ENCODE data around the gene FBXW4.

Gene FBXW4

GRCh38 chr10:101587725-101588653 is 107.0 kb downstream of the FBXW4 start, which contains the start of the genes DPCD and POLL:
Gene DPCD (plus strand): TSS chr10:101588321. CDS start chr10:101588337, 16 bp downstream.
Gene POLL (minus strand): TSS chr10:101588257. CDS start chr10:101587360, 897 bp downstream.
- Histone ChIP-seq H3K36me3 (replicated peaks) (peaks cover under 1% of the 10 kb centered on the region), H3K4me3 (ENCODE audit: low read depth, low read length) (peak within 1 kb of the TSS; percentile 98), H3K27ac (peak within 1 kb of the TSS; percentile 63), H3K27me3 (replicated peaks) (no peaks in the 10 kb centered on the region)
- peak; percentile 95 for DNase-seq
- TF ChIP-seq CTCF (IDR thresholded peaks at IDR 0.05; ENCODE audit: low read depth, low read length, missing control alignments) = no peak
- in situ Hi-C loops (cut with HindIII; ENCODE audit: low pct_ligation_motif_present, low sequenced_read_pairs) = no loop called here

- in situ Hi-C loops (cut with HindIII; ENCODE audit: low pct_ligation_motif_present, low sequenced_read_pairs) = no loop called here
- TF ChIP-seq CTCF (IDR thresholded peaks at IDR 0.05; ENCODE audit: low read depth, low read length, missing control alignments) = no peak
- H3K36me3 ChIP-seq (replicated peaks) = peaks cover 3% of the 10 kb centered on the region
- DNase-seq = no peak
- H3K27me3 ChIP-seq (replicated peaks) = no peaks in the 10 kb centered on the region
- H3K4me3 ChIP-seq (ENCODE audit: low read depth, low read length) = no peak overlapping the region
- H3K27ac ChIP-seq = no peak overlapping the region
Measured at GRCh38 chr10:101585841-101586240, 109.1 kb downstream of the FBXW4 start.

GRCh38 chr10:101580486-101581399 is 114.2 kb downstream of the FBXW4 start:
- H3K27me3 ChIP-seq (replicated peaks) = no peaks in the 10 kb centered on the region
- peaks cover 3% of the 10 kb centered on the region for H3K36me3 ChIP-seq (replicated peaks)
- TF ChIP-seq CTCF (IDR thresholded peaks at IDR 0.05; ENCODE audit: low read depth, low read length, missing control alignments) = no peak
- DNase-seq = no peak
- H3K27ac ChIP-seq = no peak overlapping the region
- no peak overlapping the region for H3K4me3 ChIP-seq (ENCODE audit: low read depth, low read length)
- in situ Hi-C loops (cut with HindIII; ENCODE audit: low pct_ligation_motif_present, low sequenced_read_pairs) = no loop called here

GRCh38 chr10:101579516-101579870 is 115.5 kb downstream of the FBXW4 start:
- Histone ChIP-seq H3K4me3 (ENCODE audit: low read depth, low read length) (no peak overlapping the region), H3K27ac (no peak overlapping the region), H3K36me3 (replicated peaks) (peaks cover 3% of the 10 kb centered on the region), H3K27me3 (replicated peaks) (no peaks in the 10 kb centered on the region)
- DNase-seq = no peak
- in situ Hi-C loops (cut with HindIII; ENCODE audit: low pct_ligation_motif_present, low sequenced_read_pairs) = no loop called here
- no peak for TF ChIP-seq CTCF (IDR thresholded peaks at IDR 0.05; ENCODE audit: low read depth, low read length, missing control alignments)

GRCh38 chr10:101578803-101579515 is 116.0 kb downstream of the FBXW4 start:
- Histone ChIP-seq H3K27me3 (replicated peaks) (no peaks in the 10 kb centered on the region), H3K4me3 (ENCODE audit: low read depth, low read length) (no peak overlapping the region), H3K27ac (no peak overlapping the region), H3K36me3 (replicated peaks) (peaks cover 3% of the 10 kb centered on the region)
- no peak for DNase-seq
- TF ChIP-seq CTCF (IDR thresholded peaks at IDR 0.05; ENCODE audit: low read depth, low read length, missing control alignments) = no peak
- in situ Hi-C loops (cut with HindIII; ENCODE audit: low pct_ligation_motif_present, low sequenced_read_pairs) = no loop called here

Measured in brain microvascular endothelial cell (primary cell).